Testis (tissue), 2 donors: Measurements from ENCODE around the gene PRSS57.

Experiments
- POLR2A ChIP-seq: fragments of 450-650 bp; IDR thresholded peaks from one replicate; pipeline ENCODE4 v1.6.1; 2017; ENCODE audit warnings: antibody characterized with exemption, mild to moderate bottlenecking, moderate library complexity
- TF ChIP-seq, protein P1 (sequence below), 3 experiments: fragments of 450-650 bp in 2 of 3; fragments of 200-600 bp in 1 of 3; sonication (generic) in 1 of 3; IDR thresholded peaks; one replicate each; pipeline ENCODE4 v1.5.1; 2016 to 2019; ENCODE audit warnings: antibody characterized with exemption in 3 of 3, mild to moderate bottlenecking in 2 of 3, moderate library complexity in 1 of 3

- TF ChIP-seq, protein P1, sequence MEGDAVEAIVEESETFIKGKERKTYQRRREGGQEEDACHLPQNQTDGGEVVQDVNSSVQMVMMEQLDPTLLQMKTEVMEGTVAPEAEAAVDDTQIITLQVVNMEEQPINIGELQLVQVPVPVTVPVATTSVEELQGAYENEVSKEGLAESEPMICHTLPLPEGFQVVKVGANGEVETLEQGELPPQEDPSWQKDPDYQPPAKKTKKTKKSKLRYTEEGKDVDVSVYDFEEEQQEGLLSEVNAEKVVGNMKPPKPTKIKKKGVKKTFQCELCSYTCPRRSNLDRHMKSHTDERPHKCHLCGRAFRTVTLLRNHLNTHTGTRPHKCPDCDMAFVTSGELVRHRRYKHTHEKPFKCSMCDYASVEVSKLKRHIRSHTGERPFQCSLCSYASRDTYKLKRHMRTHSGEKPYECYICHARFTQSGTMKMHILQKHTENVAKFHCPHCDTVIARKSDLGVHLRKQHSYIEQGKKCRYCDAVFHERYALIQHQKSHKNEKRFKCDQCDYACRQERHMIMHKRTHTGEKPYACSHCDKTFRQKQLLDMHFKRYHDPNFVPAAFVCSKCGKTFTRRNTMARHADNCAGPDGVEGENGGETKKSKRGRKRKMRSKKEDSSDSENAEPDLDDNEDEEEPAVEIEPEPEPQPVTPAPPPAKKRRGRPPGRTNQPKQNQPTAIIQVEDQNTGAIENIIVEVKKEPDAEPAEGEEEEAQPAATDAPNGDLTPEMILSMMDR (IDR thresholded peaks at IDR 0.05): no peak
- TF ChIP-seq POLR2A: no peak
Observed at GRCh38 chr19:676007-676338, 19.3 kb downstream of the PRSS57 start.
